ENCODE data around the gene KCNMB3. TPM values are rescaled to one million over a fixed set of nuclear protein-coding genes. Genes with fewer than 3 reads are reported as not detected.

KCNMB3 gene
- total RNA-seq, 2 experiments from 2014 or later, result 0.58 to 0.70 TPM

GRCh38 chr3:179288845-179289244 lies 37.9 kb upstream of the KCNMB3 start:
- TF ChIP-seq CTCF (IDR thresholded peaks at IDR 0.05), result no peak
- Mint-ChIP-seq H3K36me3 (ENCODE audit: low read depth) (no peaks in the 10 kb centered on the region), H3K27me3 (peaks cover 11% of the 10 kb centered on the region), H3K27ac (no peak overlapping the region), H3K4me3 (no peak overlapping the region), H3K9me3 (no peaks in the 10 kb centered on the region), H3K4me1 (ENCODE audit: low read depth) (no peaks in the 10 kb centered on the region)
- no peaks in the 10 kb centered on the region for H3K9me3 ChIP-seq (ENCODE audit: control insufficient read depth in 1 of 2, insufficient read depth in 1 of 2, low read length in 2 of 2)
- peaks cover 3 to 5% of the 10 kb centered on the region in 2 experiments for H3K27me3 ChIP-seq (ENCODE audit: control insufficient read depth in 1 of 2, insufficient read depth in 2 of 2, low read length in 2 of 2)
- CTCF ChIA-PET, result no interaction called here
- H3K27ac ChIP-seq (ENCODE audit: low read depth in 1 of 2, low read length in 2 of 2), result no peak overlapping the region
- H3K4me3 ChIP-seq (ENCODE audit: low read length), result no peak overlapping the region
- no peak for DNase-seq
- H3K4me1 ChIP-seq (ENCODE audit: insufficient read depth, low read length), result no peaks in the 10 kb centered on the region
- ATAC-seq (ENCODE audit: poor library complexity), result no peak
- no peaks in the 10 kb centered on the region for H3K36me3 ChIP-seq (ENCODE audit: insufficient read depth, low read length)
- POLR2A ChIA-PET, result no interaction called here
- intact Hi-C loops (cut with DNase I, micrococcal nuclease), result no loop called here

GRCh38 chr3:179286331-179286730 lies 35.4 kb upstream of the KCNMB3 start:
- intact Hi-C loops (cut with DNase I, micrococcal nuclease), result no loop called here
- Histone ChIP-seq H3K4me1 (ENCODE audit: insufficient read depth, low read length) (no peaks in the 10 kb centered on the region), H3K36me3 (ENCODE audit: insufficient read depth, low read length) (no peaks in the 10 kb centered on the region), H3K9me3 (ENCODE audit: control insufficient read depth in 1 of 2, insufficient read depth in 1 of 2, low read length in 2 of 2) (no peaks in the 10 kb centered on the region), H3K4me3 (ENCODE audit: low read length) (no peak overlapping the region), H3K27me3 (ENCODE audit: control insufficient read depth in 1 of 2, insufficient read depth in 2 of 2, low read length in 2 of 2) (peaks cover 0 to 3% of the 10 kb centered on the region in 2 experiments), H3K27ac (ENCODE audit: low read depth in 1 of 2, low read length in 2 of 2) (no peak overlapping the region)
- DNase-seq (no peak), ATAC-seq (ENCODE audit: poor library complexity) (no peak)
- ChIA-PET POLR2A (no interaction called here), CTCF (no interaction called here)
- H3K27me3 Mint-ChIP-seq, result peaks cover 15% of the 10 kb centered on the region
- TF ChIP-seq CTCF (IDR thresholded peaks at IDR 0.05), result no peak
- H3K4me1 Mint-ChIP-seq (ENCODE audit: low read depth), result no peaks in the 10 kb centered on the region
- no peaks in the 10 kb centered on the region for H3K9me3 Mint-ChIP-seq
- no peak overlapping the region for H3K27ac Mint-ChIP-seq
- H3K4me3 Mint-ChIP-seq, result no peak overlapping the region
- no peaks in the 10 kb centered on the region for H3K36me3 Mint-ChIP-seq (ENCODE audit: low read depth)

GRCh38 chr3:179281825-179282224 lies 30.9 kb upstream of the KCNMB3 start:
- DNase-seq, result no peak
- Histone ChIP-seq H3K9me3 (ENCODE audit: control insufficient read depth in 1 of 2, insufficient read depth in 1 of 2, low read length in 2 of 2) (no peaks in the 10 kb centered on the region), H3K27me3 (ENCODE audit: control insufficient read depth in 1 of 2, insufficient read depth in 2 of 2, low read length in 2 of 2) (peaks cover 3 to 8% of the 10 kb centered on the region in 2 experiments), H3K4me3 (ENCODE audit: low read length) (no peak overlapping the region), H3K4me1 (ENCODE audit: insufficient read depth, low read length) (no peaks in the 10 kb centered on the region), H3K27ac (ENCODE audit: low read depth in 1 of 2, low read length in 2 of 2) (no peak overlapping the region), H3K36me3 (ENCODE audit: insufficient read depth, low read length) (no peaks in the 10 kb centered on the region)
- H3K27me3 Mint-ChIP-seq, result peaks cover 38% of the 10 kb centered on the region
- H3K4me1 Mint-ChIP-seq (ENCODE audit: low read depth), result no peaks in the 10 kb centered on the region
- H3K36me3 Mint-ChIP-seq (ENCODE audit: low read depth), result no peaks in the 10 kb centered on the region
- no peak overlapping the region for H3K27ac Mint-ChIP-seq
- intact Hi-C loops (cut with DNase I, micrococcal nuclease), result no loop called here
- no peaks in the 10 kb centered on the region for H3K9me3 Mint-ChIP-seq
- ATAC-seq (ENCODE audit: poor library complexity), result no peak
- no peak for TF ChIP-seq CTCF (IDR thresholded peaks at IDR 0.05)
- no peak overlapping the region for H3K4me3 Mint-ChIP-seq
- POLR2A ChIA-PET, result no interaction called here
- CTCF ChIA-PET, result no interaction called here
